Panc1 (cell line): ENCODE measurements around the gene ZNF609. TPM values are rescaled to one million over a fixed set of nuclear protein-coding genes. Genes with fewer than 3 reads are reported as not detected.

ENCODE experiments used
- ATAC-seq: fragments of 200-7000 bp; cut with Tn5 transposase; 2 replicates; pipeline ENCODE4 v1.9.1; 2020; ENCODE audit warnings: mild to moderate bottlenecking, moderate library complexity
- BruUV-seq: library from RNA; stranded (reverse); fragments of 400-500 nt; replicated peaks from 2 replicates; lab custom pipeline; 2021; lab: Mats Ljungman, UMichigan
- CTCF ChIA-PET: fragments of 300-600 bp; sonication (Branson Sonifier 250); formaldehyde crosslinking; loops from one replicate; lab custom pipeline; 2022; ENCODE audit warnings: antibody characterized with exemption; lab: Charles Lee
- POLR2A ChIA-PET: fragments of 300-600 bp; sonication (Branson Sonifier 250); formaldehyde crosslinking; loops from one replicate; lab custom pipeline; 2022; ENCODE audit warnings: antibody characterized with exemption; lab: Charles Lee
- DNase-seq: peaks from one replicate; pipeline ENCODE4 v3.0.0-alpha.2; 2010; ENCODE audit warnings: low read depth, low spot score
- H3K27ac ChIP-seq: 2 replicates; pipeline ENCODE4 v1.5.1; 2011; ENCODE audit warnings: mild to moderate bottlenecking, low read length, inconsistent platforms
- H3K27me3 ChIP-seq: fragments of 200-500 bp; sonication (Bioruptor generic); 2 replicates; pipeline ENCODE4 v1.6.0; 2014; ENCODE audit warnings: low read length, inconsistent platforms; ENCODE audit not compliant: control insufficient read depth, insufficient read depth
- H3K36me3 ChIP-seq: fragments of 200-500 bp; sonication (Bioruptor generic); 2 replicates; pipeline ENCODE4 v1.5.1; 2014; ENCODE audit warnings: inconsistent platforms, mild to moderate bottlenecking, low read length, moderate library complexity; ENCODE audit not compliant: control insufficient read depth, insufficient read depth
- H3K4me1 ChIP-seq: 2 replicates; pipeline ENCODE4 v1.5.1; 2011; ENCODE audit warnings: inconsistent platforms, mild to moderate bottlenecking, low read length, moderate library complexity; ENCODE audit not compliant: control insufficient read depth, insufficient read depth
- H3K4me3 ChIP-seq, 2 experiments: 2 replicates each; pipeline ENCODE4 v1.5.1; 2011 to 2012; ENCODE audit warnings: low read depth in 2 of 2, low read length in 2 of 2, mild to moderate bottlenecking in 2 of 2, inconsistent platforms in 1 of 2, moderate library complexity in 1 of 2
- H3K9me3 ChIP-seq: fragments of 200-500 bp; sonication (Bioruptor generic); 2 replicates; pipeline ENCODE4 v1.5.1; 2014; ENCODE audit warnings: low read depth, mild to moderate bottlenecking, inconsistent platforms, low read length, moderate library complexity; ENCODE audit not compliant: control insufficient read depth, insufficient read depth
- POLR2AphosphoS5 ChIP-seq: IDR thresholded peaks from 2 replicates; pipeline ENCODE4 v1.6.1; 2012; ENCODE audit warnings: mild to moderate bottlenecking, low read depth, low read length, moderate library complexity
- SIN3A ChIP-seq: IDR thresholded peaks from 2 replicates; pipeline ENCODE4 v1.6.1; 2012; ENCODE audit warnings: low read depth, mild to moderate bottlenecking, low read length, moderate library complexity, borderline replicate concordance; ENCODE audit not compliant: insufficient read depth
- TCF7L2 ChIP-seq: IDR thresholded peaks from 2 replicates; pipeline ENCODE4 v1.6.1; 2011; ENCODE audit warnings: mild to moderate bottlenecking, low read depth, low read length, inconsistent platforms
- in situ Hi-C: cut with HindIII; loops from 2 replicates; pipeline ENCODE4 v1.10.0; 2016; ENCODE audit warnings: low sequenced_read_pairs, low pct_unique_long_range_greater_than_20kb
- intact Hi-C: fragments of 100-400 bp; cut with micrococcal nuclease; formaldehyde crosslinking; loops from one replicate; pipeline ENCODE4 v1.10.0; 2022; ENCODE audit not compliant: unreplicated experiment
- total RNA-seq: library from RNA; stranded (reverse); gene quantifications from one replicate; pipeline ENCODE4 v1.2.1, GENCODE V29; 2021; ENCODE audit not compliant: unreplicated experiment
- TF ChIP-seq, protein P1 (sequence below), 2 experiments: IDR thresholded peaks; 2 replicates each; pipeline ENCODE4 v1.6.1; 2011 to 2012; ENCODE audit warnings: low read depth in 2 of 2, control low read depth in 1 of 2, low read length in 1 of 2, mild to moderate bottlenecking in 1 of 2, moderate library complexity in 1 of 2; ENCODE audit not compliant: insufficient read depth in 1 of 2
- TF ChIP-seq, protein P2 (sequence below): fragments of 450-650 bp; IDR thresholded peaks from 2 replicates; pipeline ENCODE4 v1.5.1; 2017; ENCODE audit warnings: mild to moderate bottlenecking

The ZNF609 gene
- total RNA-seq, 1 experiment from 2014 or later: 47.2 TPM

DNA sequence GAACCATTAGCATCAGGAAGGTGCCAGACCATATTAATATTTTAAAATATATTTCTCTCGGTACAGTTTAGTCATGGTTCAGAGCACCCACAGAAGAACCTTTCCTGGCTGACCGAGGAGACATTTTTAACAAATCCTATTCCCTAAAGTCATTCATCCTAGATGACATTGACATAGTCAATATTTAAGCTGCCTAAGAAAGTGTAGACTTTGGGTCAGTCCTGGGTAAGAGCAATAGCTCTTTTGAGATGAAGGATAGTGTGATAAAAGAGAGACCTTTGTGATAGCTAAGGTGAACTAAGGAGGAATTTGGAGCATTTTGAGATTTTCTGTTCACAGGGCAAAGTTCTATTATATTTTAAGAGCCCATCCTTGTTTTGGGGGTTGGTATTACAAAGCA is 47.5 kb downstream of the ZNF609 start:
- ATAC-seq (no peak), DNase-seq (no peak)
- Histone ChIP-seq H3K4me1 (no peaks in the 10 kb centered on the region; the same call in 1 of the 2 replicates), H3K9me3 (no peaks in the 10 kb centered on the region), H3K4me3 (no peak overlapping the region), H3K27me3 (no peaks in the 10 kb centered on the region), H3K36me3 (peaks cover 8% of the 10 kb centered on the region), H3K27ac (no peak overlapping the region)
- no TSS peak for BruUV-seq
- ChIA-PET CTCF (no interaction called here), POLR2A (no interaction called here)
- in situ Hi-C loops: no loop called here
- TF ChIP-seq, protein P1, sequence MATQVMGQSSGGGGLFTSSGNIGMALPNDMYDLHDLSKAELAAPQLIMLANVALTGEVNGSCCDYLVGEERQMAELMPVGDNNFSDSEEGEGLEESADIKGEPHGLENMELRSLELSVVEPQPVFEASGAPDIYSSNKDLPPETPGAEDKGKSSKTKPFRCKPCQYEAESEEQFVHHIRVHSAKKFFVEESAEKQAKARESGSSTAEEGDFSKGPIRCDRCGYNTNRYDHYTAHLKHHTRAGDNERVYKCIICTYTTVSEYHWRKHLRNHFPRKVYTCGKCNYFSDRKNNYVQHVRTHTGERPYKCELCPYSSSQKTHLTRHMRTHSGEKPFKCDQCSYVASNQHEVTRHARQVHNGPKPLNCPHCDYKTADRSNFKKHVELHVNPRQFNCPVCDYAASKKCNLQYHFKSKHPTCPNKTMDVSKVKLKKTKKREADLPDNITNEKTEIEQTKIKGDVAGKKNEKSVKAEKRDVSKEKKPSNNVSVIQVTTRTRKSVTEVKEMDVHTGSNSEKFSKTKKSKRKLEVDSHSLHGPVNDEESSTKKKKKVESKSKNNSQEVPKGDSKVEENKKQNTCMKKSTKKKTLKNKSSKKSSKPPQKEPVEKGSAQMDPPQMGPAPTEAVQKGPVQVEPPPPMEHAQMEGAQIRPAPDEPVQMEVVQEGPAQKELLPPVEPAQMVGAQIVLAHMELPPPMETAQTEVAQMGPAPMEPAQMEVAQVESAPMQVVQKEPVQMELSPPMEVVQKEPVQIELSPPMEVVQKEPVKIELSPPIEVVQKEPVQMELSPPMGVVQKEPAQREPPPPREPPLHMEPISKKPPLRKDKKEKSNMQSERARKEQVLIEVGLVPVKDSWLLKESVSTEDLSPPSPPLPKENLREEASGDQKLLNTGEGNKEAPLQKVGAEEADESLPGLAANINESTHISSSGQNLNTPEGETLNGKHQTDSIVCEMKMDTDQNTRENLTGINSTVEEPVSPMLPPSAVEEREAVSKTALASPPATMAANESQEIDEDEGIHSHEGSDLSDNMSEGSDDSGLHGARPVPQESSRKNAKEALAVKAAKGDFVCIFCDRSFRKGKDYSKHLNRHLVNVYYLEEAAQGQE (IDR thresholded peaks at IDR 0.05; ENCODE audit: insufficient read depth in 1 of 2, low read depth in 2 of 2, low read length in 1 of 2): no peak
- TF ChIP-seq TCF7L2 (no peak), SIN3A (no peak), POLR2AphosphoS5 (no peak)
- TF ChIP-seq, protein P2, sequence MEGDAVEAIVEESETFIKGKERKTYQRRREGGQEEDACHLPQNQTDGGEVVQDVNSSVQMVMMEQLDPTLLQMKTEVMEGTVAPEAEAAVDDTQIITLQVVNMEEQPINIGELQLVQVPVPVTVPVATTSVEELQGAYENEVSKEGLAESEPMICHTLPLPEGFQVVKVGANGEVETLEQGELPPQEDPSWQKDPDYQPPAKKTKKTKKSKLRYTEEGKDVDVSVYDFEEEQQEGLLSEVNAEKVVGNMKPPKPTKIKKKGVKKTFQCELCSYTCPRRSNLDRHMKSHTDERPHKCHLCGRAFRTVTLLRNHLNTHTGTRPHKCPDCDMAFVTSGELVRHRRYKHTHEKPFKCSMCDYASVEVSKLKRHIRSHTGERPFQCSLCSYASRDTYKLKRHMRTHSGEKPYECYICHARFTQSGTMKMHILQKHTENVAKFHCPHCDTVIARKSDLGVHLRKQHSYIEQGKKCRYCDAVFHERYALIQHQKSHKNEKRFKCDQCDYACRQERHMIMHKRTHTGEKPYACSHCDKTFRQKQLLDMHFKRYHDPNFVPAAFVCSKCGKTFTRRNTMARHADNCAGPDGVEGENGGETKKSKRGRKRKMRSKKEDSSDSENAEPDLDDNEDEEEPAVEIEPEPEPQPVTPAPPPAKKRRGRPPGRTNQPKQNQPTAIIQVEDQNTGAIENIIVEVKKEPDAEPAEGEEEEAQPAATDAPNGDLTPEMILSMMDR: no peak
- intact Hi-C loops: no loop called here

DNA sequence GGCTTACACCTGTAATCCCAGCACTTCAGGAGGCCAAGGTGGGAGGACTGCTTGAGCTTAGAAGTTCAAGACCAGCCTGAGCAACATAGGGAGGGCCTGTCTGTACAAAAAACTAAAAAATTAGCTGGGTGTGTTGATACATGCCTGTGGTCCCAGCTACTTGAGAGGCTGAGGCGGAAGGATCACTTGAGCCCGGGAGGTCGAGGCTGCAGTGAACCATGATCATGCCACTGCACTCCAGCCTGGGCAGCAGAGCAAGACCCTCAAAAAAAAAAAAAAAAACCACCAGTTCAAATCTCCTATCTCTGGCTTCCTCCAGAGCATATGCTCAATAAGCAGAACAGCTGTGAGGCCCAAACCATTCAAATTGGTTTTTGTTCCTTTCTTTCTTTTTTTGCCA is 53.4 kb downstream of the ZNF609 start:
- no TSS peak for BruUV-seq
- in situ Hi-C loops: no loop called here
- Histone ChIP-seq H3K9me3 (no peaks in the 10 kb centered on the region), H3K36me3 (peaks cover 4% of the 10 kb centered on the region; the same call in 1 of the 2 replicates), H3K27me3 (no peaks in the 10 kb centered on the region), H3K27ac (no peak overlapping the region), H3K4me3 (no peak overlapping the region), H3K4me1 (no peaks in the 10 kb centered on the region)
- DNase-seq (no peak), ATAC-seq (no peak)
- intact Hi-C loops: no loop called here
- no peak for TF ChIP-seq TCF7L2
- TF ChIP-seq POLR2AphosphoS5: no peak
- TF ChIP-seq, protein P2: no peak
- TF ChIP-seq, protein P1 (IDR thresholded peaks at IDR 0.05; ENCODE audit: insufficient read depth in 1 of 2, low read depth in 2 of 2, low read length in 1 of 2): no peak
- no peak for TF ChIP-seq SIN3A
- ChIA-PET CTCF (interaction anchor here (0.6 to 0.7 kb wide), 2 partner anchors 198 to 733 kb away, joined by 3 to 16 read pairs; no protein-coding TSS in a partner anchor), POLR2A (interaction anchor here (0.7 to 0.8 kb wide), 2 partner anchors 106 to 1737 kb away, joined by 6 to 10 read pairs; no protein-coding TSS in a partner anchor)
